SK-N-SH (cell line): Measurements from ENCODE around the gene MRRF. TPM values are rescaled to one million over a fixed set of nuclear protein-coding genes. Genes with fewer than 3 reads are reported as not detected.
"Not testable (repeated sequence)": the region's sequence is repeated elsewhere in the genome, so short reads cannot be mapped to it uniquely, and the experiment has no call there.

Experiments
- CTCF ChIA-PET: fragments of 300-600, 350-600 bp; formaldehyde crosslinking; extraction: SDS; loops from one replicate; lab custom pipeline; 2021; lab: Yijun Ruan, JAX
- POLR2A ChIA-PET: fragments of 350-600 bp; sonication (Branson Sonifier 250); formaldehyde crosslinking; extraction: SDS; loops from one replicate; lab custom pipeline; 2020; ENCODE audit warnings: antibody characterized with exemption, inconsistent platforms; lab: Yijun Ruan, JAX
- DNase-seq: peaks from one replicate; pipeline ENCODE4 v3.0.0; 2012
- H2AFZ ChIP-seq: fragments of 200-600 bp; sonication (generic); 2 replicates; pipeline ENCODE4 v1.8.1; 2016; ENCODE audit warnings: antibody characterized with exemption, mild to moderate bottlenecking, low read depth
- H3F3A ChIP-seq: fragments of 200-600 bp; sonication (generic); replicated peaks from 2 replicates; pipeline ENCODE3; 2016; ENCODE audit warnings: antibody characterized with exemption, mild to moderate bottlenecking; ENCODE audit not compliant: insufficient read depth
- H3K27ac ChIP-seq, 2 experiments: fragments of 200-500 bp in 1 of 2; fragments of 200-600 bp in 1 of 2; sonication (Bioruptor generic) in 1 of 2; sonication (generic), shearing (Covaris generic) in 1 of 2; 2 replicates each; pipeline versions ENCODE4 v1.5.1 to v1.6.1; 2014 to 2016; ENCODE audit warnings: low read depth in 2 of 2, inconsistent platforms in 1 of 2, low read length in 1 of 2, mild to moderate bottlenecking in 1 of 2, mixed read lengths in 1 of 2
- H3K27me3 ChIP-seq: fragments of 200-600 bp; sonication (generic), shearing (Covaris generic); 2 replicates; pipeline ENCODE4 v1.6.1; 2016; ENCODE audit warnings: mixed run types; ENCODE audit not compliant: insufficient read depth
- H3K36me3 ChIP-seq, 2 experiments: fragments of 200-500 bp in 1 of 2; fragments of 200-600 bp in 1 of 2; sonication (Bioruptor generic) in 1 of 2; sonication (generic) in 1 of 2; replicated peaks in 1 of 2; 2 replicates each; pipeline versions ENCODE3 to v1.5.1; 2014 to 2016; ENCODE audit warnings: low read length in 1 of 2, mild to moderate bottlenecking in 1 of 2; ENCODE audit not compliant: insufficient read depth in 2 of 2, control insufficient read depth in 1 of 2
- H3K4me1 ChIP-seq, 2 experiments: fragments of 200-500 bp in 1 of 2; fragments of 200-600 bp in 1 of 2; sonication (Bioruptor generic) in 1 of 2; sonication (generic), shearing (Covaris generic) in 1 of 2; 2 replicates each; pipeline versions ENCODE4 v1.5.1 to v1.6.1; 2014 to 2016; ENCODE audit warnings: low read depth in 1 of 2, low read length in 1 of 2, mixed run types in 1 of 2; ENCODE audit not compliant: insufficient read depth in 2 of 2, control insufficient read depth in 1 of 2
- H3K4me2 ChIP-seq: fragments of 200-600 bp; sonication (generic), shearing (Covaris generic); 2 replicates; pipeline ENCODE4 v1.6.1; 2017; ENCODE audit warnings: mixed run types
- H3K4me3 ChIP-seq, 2 experiments: fragments of 200-500 bp in 1 of 2; fragments of 200-600 bp in 1 of 2; sonication (Bioruptor generic) in 1 of 2; sonication (generic), shearing (Covaris generic) in 1 of 2; 2 replicates each; pipeline versions ENCODE4 v1.5.1 to v1.8.1; 2014 to 2016; ENCODE audit warnings: low read depth in 2 of 2, inconsistent platforms in 1 of 2, low read length in 1 of 2, mild to moderate bottlenecking in 1 of 2, mixed read lengths in 1 of 2, moderate library complexity in 1 of 2
- H3K79me2 ChIP-seq: fragments of 200-600 bp; sonication (generic); 2 replicates; pipeline ENCODE4 v1.8.1; 2017; ENCODE audit warnings: mild to moderate bottlenecking; ENCODE audit not compliant: insufficient read depth
- H3K9ac ChIP-seq: fragments of 200-600 bp; sonication (generic); 2 replicates; pipeline ENCODE4 v1.6.1; 2017; ENCODE audit warnings: mixed run types
- H3K9me2 ChIP-seq: fragments of 200-600 bp; sonication (generic); 2 replicates; pipeline ENCODE4 v1.6.1; 2017; ENCODE audit warnings: mixed run types
- H3K9me3 ChIP-seq: fragments of 200-600 bp; sonication (generic); 2 replicates; pipeline ENCODE4 v1.6.1; 2017; ENCODE audit warnings: mixed run types, mild to moderate bottlenecking, moderate library complexity
- H4K20me1 ChIP-seq: fragments of 200-600 bp; sonication (generic); 2 replicates; pipeline ENCODE4 v1.6.1; 2017; ENCODE audit warnings: mild to moderate bottlenecking, mixed run types; ENCODE audit not compliant: insufficient read depth
- CHD2 ChIP-seq: fragments of 150-350 bp; IDR thresholded peaks from 2 replicates; pipeline ENCODE4 v1.6.1; 2018; ENCODE audit warnings: low read length; ENCODE audit not compliant: partially characterized antibody
- CTCF ChIP-seq: fragments of 200-600 bp; sonication (generic); IDR thresholded peaks from 2 replicates; pipeline ENCODE4 v1.6.1; 2017; ENCODE audit warnings: antibody characterized with exemption, mild to moderate bottlenecking, moderate library complexity
- JUND ChIP-seq: IDR thresholded peaks from 2 replicates; pipeline ENCODE4 v1.4.0; 2012
- MAX ChIP-seq: IDR thresholded peaks from 2 replicates; pipeline ENCODE4 v1.4.0; 2012; ENCODE audit warnings: low read depth
- RFX5 ChIP-seq: IDR thresholded peaks from 2 replicates; pipeline ENCODE4 v1.6.1; 2012; ENCODE audit warnings: mild to moderate bottlenecking, improper control_type of control experiment, low read length
- RXRA ChIP-seq: IDR thresholded peaks from 2 replicates; pipeline ENCODE4 v1.4.0; 2012; ENCODE audit warnings: low read depth, mild to moderate bottlenecking, borderline replicate concordance
- TCF12 ChIP-seq: IDR thresholded peaks from 2 replicates; pipeline ENCODE4 v1.4.0; 2012
- USF1 ChIP-seq: IDR thresholded peaks from 2 replicates; pipeline ENCODE4 v1.4.0; 2012; ENCODE audit warnings: low read depth, borderline replicate concordance
- YY1 ChIP-seq: IDR thresholded peaks from 2 replicates; pipeline ENCODE4 v1.4.0; 2012; ENCODE audit warnings: low read depth, mild to moderate bottlenecking
- ZBTB33 ChIP-seq: IDR thresholded peaks from 2 replicates; pipeline ENCODE4 v1.4.0; 2012; ENCODE audit warnings: low read depth, borderline replicate concordance
- WGBS: methylation state at CpG from one replicate; pipeline ENCODE4 v1.1.6; 2017; ENCODE audit warnings: low lambda C conversion rate; 5-methylcytosine and 5-hydroxymethylcytosine counted together
- polyA plus RNA-seq, 3 experiments: library from polyadenylated mRNA; depleted of rRNA; stranded (reverse); fragments of >200 nt; gene quantifications; 2 replicates each; pipeline ENCODE4 v1.2.3, GENCODE V29; 2012

MRRF gene
- polyA plus RNA-seq, 1 of the 3 experiments (the other 2 are of a cell fraction): 35.1 TPM

GRCh38 chr9:122320413-122320881 lies 55.8 kb downstream of the MRRF start (continued):
- TF ChIP-seq CTCF (no peak), RXRA (no peak), JUND (no peak), ZBTB33 (no peak)

- Histone ChIP-seq H3K4me3 (no peak overlapping the region), H3K4me1 (peaks cover 0 to 8% of the 10 kb centered on the region in 2 experiments; a peak in 1 of 4 replicates), H2AFZ (no peak overlapping the region), H3K79me2 (no peaks in the 10 kb centered on the region), H3K27me3 (no peaks in the 10 kb centered on the region), H4K20me1 (no peaks in the 10 kb centered on the region), H3K9me2 (no peaks in the 10 kb centered on the region), H3F3A (peaks cover 4% of the 10 kb centered on the region), H3K27ac (no peak overlapping the region), H3K36me3 (peaks cover 30 to 33% of the 10 kb centered on the region in 2 experiments), H3K9me3 (no peaks in the 10 kb centered on the region), H3K9ac (no peak overlapping the region), H3K4me2 (no peak overlapping the region)
- DNase-seq: no peak
- ChIA-PET POLR2A (no interaction called here), CTCF (no interaction called here)
- WGBS: 88% methylated on average over 2 of the region's 2 CpGs
- TF ChIP-seq CHD2 (no peak), TCF12 (no peak), USF1 (no peak), MAX (no peak), RXRA (no peak), ZBTB33 (no peak), RFX5 (no peak), YY1 (no peak), JUND (no peak)
These were observed 57.9 kb downstream of the MRRF start for GRCh38 chr9:122322553-122322952.

- H3K27me3 ChIP-seq, H3F3A ChIP-seq, POLR2A ChIA-PET, H4K20me1 ChIP-seq, DNase-seq, H3K27ac ChIP-seq, H3K79me2 ChIP-seq, H3K4me1 ChIP-seq, H3K4me2 ChIP-seq, H3K4me3 ChIP-seq, H2AFZ ChIP-seq, H3K9me2 ChIP-seq, H3K9ac ChIP-seq, H3K9me3 ChIP-seq: not testable (repeated sequence)
- CTCF ChIA-PET: interaction anchor here (1.0 kb wide), 1 partner anchor 25 kb away, joined by 3 read pairs; no protein-coding TSS in a partner anchor
- H3K36me3 ChIP-seq: peaks cover 35% of the 10 kb centered on the region in 2 experiments
- 100% methylated on average over 1 of the region's 1 CpG for WGBS
These were observed 60.0 kb downstream of the MRRF start for GRCh38 chr9:122324665-122325064.
